Heart right ventricle (tissue), 16 donors: Measurements from ENCODE around the gene DGKI. TPM values are rescaled to one million over a fixed set of nuclear protein-coding genes. Genes with fewer than 3 reads are reported as not detected.

Source experiments
- ATAC-seq, 8 donors: fragments of 200-7000 bp; cut with Tn5 transposase; one replicate each; pipeline ENCODE4 v1.9.1; 2020; ENCODE audit warnings: mild to moderate bottlenecking in 8 of 8, moderate library complexity in 8 of 8, moderate number of reproducible peaks in 1 of 8
- DNase-seq, 2 donors: peaks; one replicate each; pipeline ENCODE4 v3.0.0-alpha.2; 2020
- H3K27ac ChIP-seq, 10 donors: fragments of 200-600 bp; sonication (generic) in 2 of 10; one replicate each; pipeline versions ENCODE4 v1.5.0 to v1.8.0; 2020 to 2022; ENCODE audit warnings: mild to moderate bottlenecking in 3 of 10
- H3K27me3 ChIP-seq, 7 donors: fragments of 200-600 bp; one replicate each; pipeline ENCODE4 v1.8.0; 2021 to 2022; ENCODE audit warnings: mild to moderate bottlenecking in 2 of 7
- H3K36me3 ChIP-seq, 9 donors: fragments of 200-600 bp; sonication (generic) in 1 of 9; one replicate each; pipeline versions ENCODE4 v1.5.0 to v1.8.0; 2020 to 2022; ENCODE audit warnings: mild to moderate bottlenecking in 2 of 9
- H3K4me1 ChIP-seq, 9 donors: fragments of 200-600 bp; sonication (generic) in 1 of 9; one replicate each; pipeline versions ENCODE4 v1.5.0 to v1.8.0; 2020 to 2022; ENCODE audit warnings: mild to moderate bottlenecking in 4 of 9
- H3K4me3 ChIP-seq, 10 donors: fragments of 200-600 bp; sonication (generic) in 2 of 10; one replicate each; pipeline versions ENCODE4 v1.5.0 to v1.8.0; 2020 to 2022; ENCODE audit warnings: mild to moderate bottlenecking in 7 of 10, moderate library complexity in 2 of 10
- H3K9me3 ChIP-seq, 11 donors: fragments of 200-600 bp in 10 of 11; sonication (generic) in 2 of 11; one replicate each; pipeline versions ENCODE4 v1.5.0 to v1.8.0; 2013 to 2022; ENCODE audit warnings: mild to moderate bottlenecking in 2 of 11, control low read depth in 1 of 11, moderate library complexity in 1 of 11
- CTCF ChIP-seq, 9 donors: fragments of 200-600 bp; sonication (generic) in 2 of 9; IDR thresholded peaks; one replicate each; pipeline versions ENCODE4 v1.5.0 to v1.8.0; 2021 to 2022; ENCODE audit warnings: antibody characterized with exemption in 9 of 9, mild to moderate bottlenecking in 5 of 9, moderate library complexity in 1 of 9
- WGBS, 2 donors: extraction: QIAGEN DNeasy Blood & Tissue Kit; methylation state at CpG; one replicate each; pipeline ENCODE4 v1.1.7; 2013; ENCODE audit warnings: inconsistent platforms in 1 of 2; 5-methylcytosine and 5-hydroxymethylcytosine counted together
- intact Hi-C, 10 donors: fragments of 100-400 bp; cut with DNase I; formaldehyde crosslinking; loops; one replicate each; pipeline versions ENCODE4 v1.11.1 to v1.14.2; 2022
- polyA plus RNA-seq, 2 donors: library from polyadenylated mRNA; stranded (reverse); fragments of 200-250 nt; gene quantifications; one replicate each; pipeline ENCODE4 v1.2.3, GENCODE V29; 2013
- total RNA-seq, 10 donors: library from RNA; stranded (reverse); fragmentation: NEBNext Ultra II Directional in 3 of 10; extraction: Animal tissue kit (Norgen Biotek cat#: 25700) in 3 of 10; gene quantifications; one replicate each; pipeline versions ENCODE4 v1.2.1 to v1.2.4, GENCODE V29; 2021 to 2023
- donor health status: Arrhythmogenic right ventricular cardiomyopathy.
- donor health status: ischemic (EF 13 %, LVEDD 7.1; RV severe dilation, severe dysfunction).
- donor health status: healthy with polysubstance abuse.
- donor health status: DM: no; HTN: yes; CAD: no.
- donor health status: DM: no; HTN: no; CAD: no.
- donor health status: ischemic (EF 25% LVEDD 6.9; RV normal size, moderate dysfunction).
- donor health status: ischemic (EF 25% LVEDD 5.7; RV mildly dilated, moderate dysfunction).
- donor health status: healthy.
- donor health status: DM: yes; HTN: yes; CAD: no.
- donor health status: Ischemic cardiomyopathy.
- donor health status: ischemic (EF 35%, LVEDD 5.7; RV mildly dilated, moderate dysfunction).
- donor health status: nonischemic (EF 11% LVEDD 7.7; RV severe dilation, severe dysfunction).
- donor health status: DM: yes; HTN: yes; CAD: no.
- donor health status: PGD.
- donor health status: ischemic (EF 29% LVEDD 5.4; RV normal size, mild dysfunction).
- donor health status: nonischemic (EF 23%, LVEDD 6.1; RV moderate dilation, normal function).

The DGKI gene
- total and polyA plus RNA-seq, 12 donors = 0.16 to 2.6 (median 1.2) TPM

- Histone ChIP-seq H3K9me3 (no peaks in the 10 kb centered on the region), H3K36me3 (no peaks in the 10 kb centered on the region), H3K27ac (no peak overlapping the region), H3K27me3 (no peaks in the 10 kb centered on the region), H3K4me1 (no peaks in the 10 kb centered on the region), H3K4me3 (no peak overlapping the region)
- DNase-seq = no peak
- 24% methylated on average over 4 of the region's 4 CpGs for WGBS, 2 donors
- no peak for TF ChIP-seq CTCF (IDR thresholded peaks at IDR 0.05)
- no peak for ATAC-seq
- intact Hi-C loops = no loop called here
Measured at GRCh38 chr7:137519181-137519691, 327.5 kb downstream of the DGKI start.

GRCh38 chr7:137513091-137513490 lies 333.7 kb downstream of the DGKI start:
- Histone ChIP-seq H3K27me3 (no peaks in the 10 kb centered on the region), H3K9me3 (no peaks in the 10 kb centered on the region), H3K4me1 (no peaks in the 10 kb centered on the region), H3K4me3 (no peak overlapping the region), H3K27ac (no peak overlapping the region), H3K36me3 (no peaks in the 10 kb centered on the region)
- TF ChIP-seq CTCF (IDR thresholded peaks at IDR 0.05) = no peak
- DNase-seq (no peak), ATAC-seq (no peak)
- intact Hi-C loops = no loop called here
- WGBS, 2 donors = 77 to 81% methylated on average over 2 of the region's 2 CpGs

GRCh38 chr7:137507096-137507495 lies 339.7 kb downstream of the DGKI start:
- peaks cover 0 to 5% (median 0%) of the 10 kb centered on the region in 7 donors for H3K27me3 ChIP-seq
- DNase-seq (no peak), ATAC-seq (no peak)
- 29 to 43% methylated on average over 2 of the region's 2 CpGs for WGBS, 2 donors
- H3K9me3 ChIP-seq = peaks cover 0 to 3% (median 0%) of the 10 kb centered on the region in 11 donors
- no peak overlapping the region for H3K4me3 ChIP-seq
- no peaks in the 10 kb centered on the region for H3K4me1 ChIP-seq
- no peak for TF ChIP-seq CTCF (IDR thresholded peaks at IDR 0.05)
- no peaks in the 10 kb centered on the region for H3K36me3 ChIP-seq
- intact Hi-C loops = no loop called here
- H3K27ac ChIP-seq = no peak overlapping the region

GRCh38 chr7:137506031-137506430 lies 340.7 kb downstream of the DGKI start:
- Histone ChIP-seq H3K4me3 (no peak overlapping the region), H3K36me3 (no peaks in the 10 kb centered on the region), H3K9me3 (peaks cover 0 to 3% (median 0%) of the 10 kb centered on the region in 11 donors), H3K27ac (no peak overlapping the region), H3K4me1 (no peaks in the 10 kb centered on the region), H3K27me3 (peaks cover 0 to 5% (median 0%) of the 10 kb centered on the region in 7 donors)
- no peak for ATAC-seq
- 75 to 79% methylated on average over 3 of the region's 3 CpGs for WGBS, 2 donors
- TF ChIP-seq CTCF (IDR thresholded peaks at IDR 0.05) = no peak
- intact Hi-C loops = no loop called here
- DNase-seq = no peak
